Measurements from ENCODE around the gene TENM4.

TENM4 gene

DNA sequence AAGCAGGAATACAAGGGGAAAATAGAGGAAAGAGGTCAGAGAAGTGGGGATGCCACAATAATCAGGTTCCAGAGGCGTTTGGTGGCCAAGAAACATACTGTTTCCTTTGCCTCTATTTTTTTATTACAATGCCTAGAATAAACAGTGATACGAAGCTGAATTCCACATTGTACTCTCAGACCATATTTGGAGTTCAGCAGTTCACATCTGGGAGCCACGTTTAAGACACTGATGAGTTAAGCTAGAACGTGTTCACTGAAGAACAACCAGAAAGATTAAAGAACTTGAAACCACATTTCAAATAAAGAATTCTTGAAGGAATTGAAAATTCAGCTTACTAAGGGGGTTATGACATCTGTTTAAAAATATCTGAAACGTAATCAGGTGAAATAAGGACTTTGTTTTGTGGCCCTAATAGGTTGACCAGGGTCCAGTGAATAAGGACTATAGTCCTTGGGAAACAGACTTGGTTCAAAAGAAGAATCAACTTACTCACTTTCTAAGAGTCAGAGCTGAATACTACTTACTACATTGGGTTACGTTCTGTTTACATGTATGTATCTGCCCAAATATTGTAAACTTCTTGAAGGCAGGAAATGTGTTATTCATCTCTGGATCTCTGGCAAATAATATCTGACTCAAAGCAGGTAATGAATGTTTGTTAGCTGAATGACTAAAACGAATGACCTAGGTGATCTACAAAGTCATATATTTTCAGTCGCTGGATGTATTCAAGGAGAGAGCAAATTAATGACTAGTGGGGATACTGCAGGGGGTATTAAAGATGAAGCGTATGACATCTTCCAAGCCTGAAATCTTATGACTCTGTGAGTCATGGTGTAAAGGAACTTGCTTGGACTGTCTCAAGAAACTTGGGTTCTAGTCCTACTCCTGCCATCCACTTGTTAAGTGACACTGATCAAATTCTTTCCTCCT lies 619.2 kb downstream of the TENM4 start:
- no peak for DNase-seq

DNA sequence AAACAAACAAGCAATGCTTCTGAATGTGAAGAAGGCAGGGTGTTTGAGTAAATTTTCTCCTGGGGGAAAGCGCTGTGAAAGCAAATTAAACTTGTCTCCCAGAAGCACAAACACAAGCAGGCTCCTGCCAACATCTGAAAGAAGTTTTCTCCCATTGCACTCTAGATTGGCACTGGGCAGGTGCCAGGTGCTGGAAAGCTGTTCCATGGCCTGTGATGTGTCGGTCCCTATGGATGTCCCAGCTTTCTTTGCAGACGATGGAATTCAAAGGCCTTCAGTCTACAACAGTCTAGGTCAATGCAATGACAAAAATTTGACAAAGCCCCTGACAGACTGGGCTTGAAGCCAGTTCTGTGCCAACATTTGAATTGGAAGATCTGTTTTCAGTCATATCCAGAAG lies 620.1 kb downstream of the TENM4 start:
- DNase-seq, result no peak

DNA sequence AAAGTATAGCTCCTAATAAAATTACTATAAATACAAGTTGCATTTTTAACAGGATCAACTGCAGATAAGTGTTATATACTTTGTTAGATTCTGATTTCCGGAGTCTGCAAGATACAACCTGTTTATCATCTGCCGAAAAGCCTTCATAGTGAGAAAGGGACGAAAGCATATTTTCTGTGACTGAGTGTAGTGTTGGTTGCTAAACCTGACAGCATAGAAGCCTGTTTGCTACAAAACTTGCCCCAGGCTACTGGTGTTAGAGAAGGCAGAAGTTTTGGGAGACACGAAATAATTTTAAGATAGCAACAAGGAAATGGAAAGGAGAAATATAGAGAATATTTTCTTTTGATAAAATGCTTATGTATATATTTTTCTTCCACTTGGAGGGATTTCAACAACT lies 622.6 kb downstream of the TENM4 start:
- no peak for DNase-seq

DNA sequence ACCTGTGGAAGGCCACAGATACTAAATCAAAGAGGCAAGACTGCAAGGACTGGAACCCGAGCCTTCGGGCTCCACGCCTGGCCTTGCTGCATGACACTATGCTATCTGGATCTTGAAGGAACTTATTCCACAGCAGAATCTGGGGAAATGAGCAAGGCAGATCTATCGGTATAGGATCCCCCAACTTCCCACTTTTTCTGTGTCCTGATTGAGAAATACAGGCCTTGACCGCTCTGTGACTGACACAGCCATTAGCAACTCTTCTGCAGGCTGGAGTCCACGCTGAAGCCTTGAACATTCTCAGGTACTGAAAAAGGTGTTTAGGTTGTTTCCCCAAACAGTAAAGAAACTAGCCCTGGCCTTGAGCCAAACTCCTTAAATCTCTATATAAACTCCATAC lies 625.0 kb downstream of the TENM4 start:
- DNase-seq, result no peak

DNA sequence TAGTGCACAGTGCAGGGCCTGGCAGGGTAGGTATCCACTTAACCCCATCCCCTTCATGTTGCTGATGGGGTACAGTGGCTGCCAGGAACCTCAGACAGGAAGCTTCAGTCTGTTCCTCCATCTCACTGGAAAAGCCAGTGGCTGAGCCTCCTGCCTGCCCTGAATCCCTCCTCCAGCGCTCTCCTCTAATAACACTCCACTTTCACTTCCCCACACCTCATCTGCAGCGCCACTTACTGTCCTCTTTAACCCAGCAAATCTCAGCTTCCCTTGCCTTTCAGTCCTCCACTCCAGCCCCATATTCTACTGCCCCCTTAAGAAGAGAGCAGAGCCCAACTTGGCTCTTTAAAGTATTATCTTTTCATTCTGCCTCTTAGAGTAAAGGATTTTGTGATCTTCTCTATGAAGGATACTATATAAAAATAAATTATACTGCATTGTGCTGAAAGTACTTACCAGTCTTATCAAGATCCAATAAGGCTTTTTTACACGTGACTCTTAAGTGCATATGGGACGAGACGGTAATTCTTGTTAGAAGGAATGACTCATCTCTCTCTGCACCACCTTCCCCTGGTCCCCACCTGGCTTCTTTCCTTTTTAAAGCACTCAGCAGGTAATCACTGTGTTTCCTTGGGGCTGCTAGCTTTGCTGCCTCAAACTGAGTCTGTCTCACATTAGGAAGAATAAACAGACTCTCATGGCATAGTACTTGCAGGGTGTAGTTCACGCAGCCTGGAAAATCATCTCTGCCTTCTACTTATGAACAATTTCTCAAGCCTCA lies 628.1 kb downstream of the TENM4 start:
- no peak for DNase-seq

DNA sequence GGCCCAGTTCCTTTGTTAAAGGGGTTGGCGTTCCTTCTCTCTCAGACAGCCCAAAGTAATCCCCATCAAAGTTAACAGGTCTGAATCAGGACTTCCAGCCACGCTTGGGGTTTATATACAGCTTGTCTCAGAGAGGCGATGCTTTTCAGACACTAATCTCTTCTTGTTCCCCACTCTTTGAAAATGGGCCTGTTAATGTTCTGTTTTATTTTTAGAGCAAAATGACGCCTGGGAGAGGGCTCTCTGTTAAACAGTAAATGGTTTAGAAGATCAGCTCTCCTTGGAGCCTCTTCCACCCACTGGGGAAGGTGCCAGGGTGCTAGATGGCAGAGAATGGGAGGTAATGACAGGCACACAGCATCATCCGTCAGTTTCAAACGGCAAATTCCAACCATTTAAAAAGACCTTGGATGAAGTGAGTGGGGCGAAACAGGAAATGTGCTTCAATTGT lies 630.2 kb downstream of the TENM4 start:
- DNase-seq, result no peak

DNA sequence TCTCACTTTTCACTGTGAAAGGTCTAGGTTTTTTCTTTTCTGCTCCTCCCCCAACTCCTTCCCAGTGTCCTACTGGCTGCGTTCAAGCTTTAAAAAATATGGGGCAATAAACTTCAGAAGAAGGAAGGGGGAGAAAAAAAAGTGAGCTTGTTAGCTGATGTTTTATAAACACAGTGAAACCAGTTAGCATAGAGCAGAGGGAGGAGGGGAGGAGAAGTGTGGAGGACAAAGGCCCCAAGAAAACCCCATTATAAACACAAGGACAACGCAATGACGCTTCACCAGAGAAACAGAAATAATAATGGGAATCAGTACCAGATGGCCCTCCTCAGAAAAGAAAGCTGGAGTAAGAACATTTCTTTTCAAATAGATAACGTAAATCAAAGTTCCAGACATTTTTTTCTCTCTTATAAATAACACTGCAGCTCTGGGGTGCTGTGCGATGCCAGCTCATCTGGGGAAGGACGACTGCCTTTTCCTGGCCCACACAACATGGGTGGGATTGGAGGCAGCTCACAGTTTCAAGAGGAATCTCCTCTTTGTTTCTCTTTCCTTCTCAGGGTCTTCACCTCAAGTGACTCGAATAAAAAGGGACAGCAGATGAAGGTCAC lies 630.8 kb downstream of the TENM4 start:
- DNase-seq, result no peak

DNA sequence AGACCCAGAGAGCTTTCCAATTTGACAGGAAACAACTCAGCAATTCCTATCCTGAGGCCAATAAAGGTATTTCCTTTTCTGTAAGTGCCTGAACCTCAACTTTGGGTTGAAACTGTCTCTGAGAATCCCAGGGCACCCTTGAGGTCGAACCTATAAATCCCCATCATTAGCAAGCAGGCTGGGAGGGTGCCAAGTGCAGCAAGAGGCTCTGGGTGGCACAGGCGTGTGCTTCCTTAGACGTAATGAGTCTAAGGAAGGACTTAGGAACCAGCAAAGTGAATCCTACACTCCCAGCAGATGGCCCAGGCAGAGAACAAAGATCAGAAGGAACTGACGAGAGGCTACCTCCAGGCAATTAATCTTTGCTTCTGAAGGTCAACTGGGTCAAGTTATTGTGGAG lies 631.9 kb downstream of the TENM4 start:
- DNase-seq, result no peak

DNA sequence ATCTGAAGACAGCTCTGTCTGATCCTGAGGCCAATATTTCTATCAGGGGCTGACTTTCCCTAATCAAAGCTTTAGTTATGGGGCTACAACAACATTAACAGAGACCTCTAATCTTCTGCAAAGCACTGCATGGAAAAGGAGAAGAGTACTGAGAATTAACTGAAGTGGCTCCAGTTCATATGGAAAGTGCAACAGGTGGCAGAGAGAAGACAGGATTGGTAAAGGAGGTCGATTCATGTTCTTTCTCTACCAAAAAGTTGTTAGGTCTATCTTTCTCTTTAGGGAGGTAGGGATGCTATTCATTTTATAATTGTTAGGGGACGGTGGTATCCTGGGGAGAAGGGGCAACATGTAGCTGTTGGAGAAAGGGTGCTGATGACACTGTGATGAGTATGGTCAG lies 633.5 kb downstream of the TENM4 start:
- no peak for DNase-seq

DNA sequence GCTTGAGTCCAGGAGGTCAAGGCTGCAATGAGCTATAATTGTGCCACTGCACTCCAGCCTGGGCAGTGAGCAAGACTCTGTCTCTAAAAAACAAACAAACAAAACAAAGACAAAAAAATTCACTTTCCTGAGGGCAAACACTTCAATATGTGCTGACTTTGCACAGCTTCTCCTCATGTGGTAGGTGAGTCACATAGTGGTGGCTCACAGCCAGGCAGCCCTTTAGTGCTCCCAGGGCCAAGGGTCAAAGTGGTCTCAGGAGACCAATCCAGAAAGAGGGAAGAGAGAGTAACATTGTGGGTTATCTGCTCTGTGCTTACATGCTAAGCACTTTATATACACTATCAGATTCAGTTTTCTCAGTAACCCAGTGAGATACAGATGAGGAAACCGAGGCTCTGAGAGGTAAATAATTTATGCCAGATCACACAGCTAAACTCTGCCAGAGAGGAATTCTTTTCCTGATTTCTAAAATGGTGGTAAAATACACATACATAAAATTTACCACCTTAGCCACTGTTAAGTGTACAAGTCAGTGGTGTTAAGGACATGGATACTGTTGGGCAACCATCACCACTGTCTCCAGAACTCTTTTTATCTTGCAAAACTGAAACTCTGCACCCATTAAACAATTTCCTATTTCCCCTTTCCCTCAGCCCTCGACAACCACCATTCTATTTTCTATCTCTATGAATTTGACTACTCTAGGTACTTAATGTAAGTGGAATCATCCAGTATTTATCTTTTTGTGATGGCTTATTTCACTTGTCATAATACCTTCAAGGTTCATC lies 634.4 kb downstream of the TENM4 start:
- DNase-seq, result no peak

DNA sequence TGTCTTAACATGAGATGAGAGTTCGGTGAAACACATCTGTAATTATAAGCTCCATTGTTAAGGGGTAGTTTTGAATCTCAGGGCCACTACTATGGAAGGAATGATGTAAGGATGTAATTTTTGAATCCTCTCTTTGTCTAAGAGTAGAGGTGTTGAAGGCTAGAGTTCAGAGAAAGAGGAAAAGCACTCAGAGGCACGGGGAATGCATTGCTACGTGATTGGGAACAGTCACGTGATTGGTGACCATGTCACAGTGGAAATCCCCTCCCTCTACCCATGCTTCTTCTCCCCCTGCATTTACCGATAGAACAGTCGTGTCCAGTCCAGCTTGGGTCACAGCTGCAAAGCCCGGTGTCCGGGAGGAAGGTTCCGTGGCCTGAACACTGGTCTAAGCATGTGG lies 635.8 kb downstream of the TENM4 start:
- no peak for DNase-seq

DNA sequence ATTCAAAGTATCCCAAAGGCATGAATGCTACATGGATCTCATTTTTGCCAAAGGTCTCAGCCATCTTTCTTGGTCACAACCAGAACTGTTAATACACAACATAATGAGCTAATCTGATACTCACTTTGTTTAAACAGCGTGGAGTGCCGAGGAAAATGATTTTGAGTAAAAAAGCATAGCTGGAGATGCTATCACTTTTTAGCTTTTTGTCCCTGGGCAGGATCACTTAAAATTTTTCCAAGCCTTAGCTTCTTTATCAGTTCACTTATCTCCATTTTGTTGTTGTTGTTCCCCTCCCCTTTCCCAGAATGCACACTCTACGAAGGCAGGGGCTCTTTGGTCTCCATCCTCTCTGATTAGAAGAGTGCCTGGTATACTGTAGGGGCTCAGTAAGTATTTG lies 636.8 kb downstream of the TENM4 start:
- no peak for DNase-seq

DNA sequence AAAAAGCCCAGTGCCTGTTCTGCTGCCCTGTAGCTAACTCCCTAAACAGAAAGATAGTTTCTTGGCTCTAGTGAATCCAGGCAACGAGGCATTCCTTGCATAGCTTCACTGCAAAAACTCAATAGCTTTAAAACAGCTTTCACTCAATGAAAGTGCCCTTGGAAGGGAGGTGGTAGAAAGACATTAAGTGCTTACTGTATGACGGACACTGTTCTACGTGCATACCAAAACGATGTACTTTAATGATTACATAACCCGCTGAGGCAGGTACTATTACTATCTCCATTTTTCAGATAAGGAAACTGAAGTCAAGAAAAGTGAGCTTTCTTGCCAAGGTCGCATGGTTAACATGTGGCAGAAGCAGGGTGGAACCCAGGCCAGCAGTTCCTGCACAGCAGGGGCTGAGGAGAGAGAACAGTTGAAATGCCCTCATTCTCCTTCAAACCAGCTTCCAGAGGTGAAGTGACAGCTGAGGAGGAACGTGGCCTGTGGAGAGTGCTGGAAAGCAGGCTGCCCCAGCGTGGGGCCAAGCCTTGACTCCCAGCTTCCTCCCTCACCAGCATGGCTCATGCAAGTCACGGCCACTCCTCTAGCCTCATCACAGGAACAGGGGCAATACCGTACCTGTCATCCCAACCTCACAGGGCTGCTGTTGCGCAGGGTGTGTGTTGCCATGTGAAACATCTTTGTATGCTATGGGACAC lies 638.6 kb downstream of the TENM4 start:
- no peak for DNase-seq

DNA sequence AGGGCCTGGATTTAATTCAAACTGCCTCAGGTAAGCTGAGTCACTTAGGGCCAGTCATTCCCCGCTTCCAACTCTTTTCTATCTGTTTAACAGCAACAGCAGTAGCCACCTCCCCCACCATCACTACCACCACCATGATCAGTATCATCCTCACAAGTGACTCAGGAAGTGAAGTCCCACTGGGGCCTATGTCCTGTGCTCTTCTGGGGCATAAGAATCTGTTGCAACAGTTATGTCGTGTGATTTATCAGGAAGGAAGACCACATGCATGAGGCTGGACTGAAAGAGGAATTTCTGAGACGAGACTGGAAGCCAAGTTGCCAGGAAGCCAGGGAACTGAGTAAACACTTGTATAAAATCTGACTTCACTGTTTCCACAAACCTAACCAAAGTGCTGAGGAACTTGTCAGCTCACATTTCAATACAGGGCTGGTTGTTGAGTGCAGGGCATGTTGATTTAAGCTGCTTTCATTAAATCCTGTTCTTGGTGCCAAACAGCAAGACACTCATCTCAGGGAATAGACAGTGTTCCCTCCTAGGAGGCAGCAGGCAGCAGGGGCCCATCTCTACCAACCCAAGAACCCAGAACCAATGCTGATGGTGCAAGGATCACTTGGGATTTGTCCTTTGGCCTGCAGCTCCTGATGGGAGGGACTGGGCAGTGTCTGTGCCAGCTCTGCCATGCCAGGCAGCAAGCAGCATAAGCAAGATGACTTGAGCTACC lies 639.5 kb downstream of the TENM4 start:
- no peak for DNase-seq

DNA sequence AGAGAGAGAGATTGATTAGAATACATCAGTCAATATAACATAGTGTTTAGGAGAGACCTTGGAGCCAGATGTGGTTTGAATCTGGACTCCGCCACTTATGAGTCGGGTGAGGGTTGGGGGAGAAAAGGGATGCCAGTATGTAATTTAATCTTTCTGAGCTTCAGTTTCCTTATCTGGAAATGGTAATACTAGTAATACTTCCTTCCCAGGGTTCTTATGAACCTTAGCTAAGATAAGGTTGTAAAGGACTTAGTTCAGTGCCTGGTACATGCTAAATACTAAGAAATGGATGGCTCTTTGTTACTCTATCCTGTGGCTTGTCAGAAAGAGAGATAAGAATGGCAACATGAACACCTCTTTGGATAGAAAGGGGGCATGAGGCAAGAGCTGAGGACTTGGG lies 640.1 kb downstream of the TENM4 start:
- no peak for DNase-seq

DNA sequence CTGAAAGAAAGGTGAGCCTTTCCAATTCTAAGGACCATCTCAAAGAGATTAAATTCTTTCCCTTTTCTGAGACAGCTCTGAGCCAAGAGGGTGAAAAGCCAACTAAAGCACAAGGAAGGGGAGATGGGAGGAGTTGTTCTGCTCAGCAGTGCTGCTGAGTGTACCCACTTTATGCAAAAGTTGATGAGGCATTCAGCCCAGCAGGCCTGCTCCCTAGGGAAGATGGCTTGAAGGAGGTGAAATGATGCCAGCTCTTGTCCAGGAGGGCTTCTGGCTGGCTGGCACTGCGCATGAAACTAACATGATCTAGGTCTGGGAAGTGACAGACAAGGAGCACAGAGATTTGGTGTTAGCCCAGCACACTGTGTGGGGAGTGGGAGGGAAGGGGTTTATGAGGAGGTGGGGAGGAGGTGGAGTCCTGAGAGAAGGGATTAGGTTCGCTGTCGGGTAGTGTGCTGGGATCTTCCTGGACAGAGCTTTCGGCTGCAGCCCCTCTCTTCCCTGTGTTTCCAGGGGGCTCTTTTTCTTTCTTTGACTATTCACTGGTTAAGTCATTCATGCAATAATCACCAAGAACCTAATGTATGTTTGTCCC lies 640.6 kb downstream of the TENM4 start:
- no peak for DNase-seq

DNA sequence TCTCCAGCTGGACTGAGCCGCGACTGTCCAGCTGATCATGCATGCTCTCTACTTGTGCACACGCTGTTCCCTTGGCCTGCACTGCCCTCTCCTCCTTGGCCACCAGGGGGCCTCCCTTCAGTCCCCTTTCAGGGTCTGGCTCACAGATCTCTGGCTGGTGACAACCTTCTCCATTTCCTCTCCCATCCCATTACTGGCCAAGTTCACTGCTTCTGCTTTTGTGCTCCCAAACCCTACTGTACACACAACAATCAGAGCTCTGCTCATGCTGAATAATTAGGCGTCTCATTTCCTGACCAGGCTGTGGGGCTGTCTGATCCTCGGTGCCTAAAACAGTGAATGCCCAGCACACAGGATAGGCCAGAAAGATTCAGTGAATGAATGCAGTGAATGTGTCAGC lies 642.2 kb downstream of the TENM4 start:
- no peak for DNase-seq

DNA sequence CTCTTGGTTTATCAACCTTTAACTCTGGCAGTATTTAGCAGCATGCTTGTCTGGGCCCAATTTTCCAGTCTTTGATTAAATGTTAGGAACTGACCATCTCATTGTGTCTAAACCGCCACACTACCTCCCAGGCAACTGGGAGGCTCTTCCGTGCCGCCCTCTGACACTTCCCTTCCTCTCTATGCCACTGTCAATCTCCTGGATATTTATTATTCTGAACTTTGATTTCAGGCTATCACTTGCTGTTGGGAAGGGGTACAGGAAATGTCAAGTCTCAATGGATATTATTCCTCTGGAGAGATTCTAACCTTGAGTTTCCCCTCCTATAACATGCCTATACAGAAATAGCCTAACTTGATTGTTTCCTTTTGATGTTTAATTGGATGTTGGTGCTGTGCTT lies 643.3 kb downstream of the TENM4 start:
- no peak for DNase-seq

DNA sequence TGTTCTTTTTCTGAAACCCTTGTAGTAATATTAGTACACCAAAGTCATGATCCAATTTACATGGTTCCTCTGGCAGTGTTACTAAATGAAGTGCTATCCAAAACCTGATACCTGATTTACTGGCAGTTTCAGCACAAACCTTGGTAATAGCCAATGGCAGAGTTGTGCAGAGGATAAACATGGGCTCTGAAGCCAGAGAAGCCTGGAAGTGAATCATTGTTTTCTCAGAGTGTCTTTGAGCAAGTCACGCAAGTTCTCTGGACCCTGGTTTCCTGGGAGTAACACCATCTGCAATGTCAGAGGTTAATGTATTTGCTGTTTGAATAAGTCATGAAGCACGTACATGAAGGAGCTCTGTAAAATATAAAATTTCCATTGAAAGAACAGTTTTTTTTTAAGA lies 643.9 kb downstream of the TENM4 start:
- DNase-seq, result no peak

DNA sequence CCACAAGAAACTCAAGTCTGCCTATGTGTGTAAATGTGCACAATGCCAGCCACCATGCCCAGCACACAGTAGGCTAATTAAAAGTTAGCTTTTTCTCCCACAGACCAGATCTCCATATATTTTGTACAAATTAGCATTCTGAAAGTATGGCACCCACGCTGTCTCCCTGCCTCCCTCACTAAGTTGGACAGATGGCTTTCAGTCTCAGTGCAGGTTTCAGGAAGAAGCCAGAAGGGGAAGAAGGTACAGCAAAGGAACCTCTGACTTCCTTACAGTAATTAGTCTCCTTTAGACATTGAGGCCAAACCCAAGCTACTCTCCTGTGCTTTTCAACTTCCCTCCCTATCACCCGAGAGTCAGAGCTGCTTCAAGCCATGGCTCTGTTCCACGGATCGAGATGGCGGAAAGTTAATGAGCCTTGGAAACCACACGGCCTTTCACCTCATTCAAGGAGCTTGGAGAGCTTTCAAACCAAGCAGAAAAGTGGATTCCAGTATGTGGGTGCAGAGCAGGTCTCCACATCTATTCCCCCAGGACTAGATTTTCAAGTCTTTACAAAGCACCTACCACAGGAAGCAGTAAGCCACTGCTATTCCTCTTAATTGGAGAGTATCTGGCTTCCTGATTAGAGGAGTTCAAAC lies 645.1 kb downstream of the TENM4 start:
- no peak for DNase-seq

DNA sequence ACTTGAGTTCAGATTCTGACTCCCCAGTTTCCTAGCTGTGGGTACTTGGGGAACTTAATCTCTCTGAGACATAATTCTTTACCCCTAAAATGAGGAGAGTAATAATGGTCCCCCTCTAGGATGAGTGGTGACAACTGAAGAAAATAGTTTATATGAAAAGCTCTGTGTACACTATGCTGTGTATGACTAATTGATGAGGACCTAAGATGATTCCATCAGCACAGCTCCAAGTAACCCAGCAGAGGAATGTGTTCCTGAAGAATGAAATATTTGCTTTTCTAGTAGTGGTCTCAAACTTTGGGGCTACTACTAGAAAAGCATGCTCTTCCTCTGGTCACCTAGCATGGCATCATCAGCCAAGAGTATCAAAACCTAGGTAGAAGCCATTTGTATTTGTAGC lies 648.9 kb downstream of the TENM4 start:
- DNase-seq, result no peak
